GM12874 (cell line): ENCODE data around the gene CAND2.

Source experiments
- TF ChIP-seq, protein P1 (sequence below): IDR thresholded peaks from 2 replicates; pipeline ENCODE4 v1.5.1; 2011; ENCODE audit warnings: low read depth, mild to moderate bottlenecking, control low read depth, low read length, moderate library complexity; ENCODE audit not compliant: insufficient read depth

Gene CAND2

GRCh38 chr3:12875857-12876836 is 79.7 kb downstream of the CAND2 start:
- TF ChIP-seq, protein P1, sequence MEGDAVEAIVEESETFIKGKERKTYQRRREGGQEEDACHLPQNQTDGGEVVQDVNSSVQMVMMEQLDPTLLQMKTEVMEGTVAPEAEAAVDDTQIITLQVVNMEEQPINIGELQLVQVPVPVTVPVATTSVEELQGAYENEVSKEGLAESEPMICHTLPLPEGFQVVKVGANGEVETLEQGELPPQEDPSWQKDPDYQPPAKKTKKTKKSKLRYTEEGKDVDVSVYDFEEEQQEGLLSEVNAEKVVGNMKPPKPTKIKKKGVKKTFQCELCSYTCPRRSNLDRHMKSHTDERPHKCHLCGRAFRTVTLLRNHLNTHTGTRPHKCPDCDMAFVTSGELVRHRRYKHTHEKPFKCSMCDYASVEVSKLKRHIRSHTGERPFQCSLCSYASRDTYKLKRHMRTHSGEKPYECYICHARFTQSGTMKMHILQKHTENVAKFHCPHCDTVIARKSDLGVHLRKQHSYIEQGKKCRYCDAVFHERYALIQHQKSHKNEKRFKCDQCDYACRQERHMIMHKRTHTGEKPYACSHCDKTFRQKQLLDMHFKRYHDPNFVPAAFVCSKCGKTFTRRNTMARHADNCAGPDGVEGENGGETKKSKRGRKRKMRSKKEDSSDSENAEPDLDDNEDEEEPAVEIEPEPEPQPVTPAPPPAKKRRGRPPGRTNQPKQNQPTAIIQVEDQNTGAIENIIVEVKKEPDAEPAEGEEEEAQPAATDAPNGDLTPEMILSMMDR: peak; percentile 39; the same call in 1 of the 2 replicates

- TF ChIP-seq, protein P1: no peak
These were observed 80.6 kb downstream of the CAND2 start for GRCh38 chr3:12877040-12877439.

DNA sequence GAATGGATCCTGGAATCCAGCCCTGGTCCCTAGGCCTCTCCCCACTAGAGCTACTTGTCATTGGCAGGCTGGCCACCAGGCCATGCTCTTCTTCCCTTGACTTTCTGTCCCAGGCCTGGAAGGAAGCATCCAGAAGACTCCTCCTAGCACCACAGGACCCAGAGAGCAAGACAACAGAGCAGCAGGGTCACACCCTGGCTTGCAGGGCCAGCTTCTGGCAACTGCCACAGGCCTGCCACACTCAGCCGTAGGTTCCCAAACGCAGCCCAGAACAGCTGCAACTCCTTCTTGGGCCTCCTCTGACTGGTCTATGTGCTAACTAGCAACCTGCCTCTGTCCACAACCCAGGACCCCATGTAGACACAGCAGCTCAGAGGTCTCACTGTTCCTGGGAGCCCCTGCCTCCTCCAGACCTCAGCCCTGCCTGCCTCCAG is 81.7 kb downstream of the CAND2 start:
- TF ChIP-seq, protein P1: no peak

GRCh38 chr3:12879191-12879815 is 82.8 kb downstream of the CAND2 start:
- TF ChIP-seq, protein P1: no peak

DNA sequence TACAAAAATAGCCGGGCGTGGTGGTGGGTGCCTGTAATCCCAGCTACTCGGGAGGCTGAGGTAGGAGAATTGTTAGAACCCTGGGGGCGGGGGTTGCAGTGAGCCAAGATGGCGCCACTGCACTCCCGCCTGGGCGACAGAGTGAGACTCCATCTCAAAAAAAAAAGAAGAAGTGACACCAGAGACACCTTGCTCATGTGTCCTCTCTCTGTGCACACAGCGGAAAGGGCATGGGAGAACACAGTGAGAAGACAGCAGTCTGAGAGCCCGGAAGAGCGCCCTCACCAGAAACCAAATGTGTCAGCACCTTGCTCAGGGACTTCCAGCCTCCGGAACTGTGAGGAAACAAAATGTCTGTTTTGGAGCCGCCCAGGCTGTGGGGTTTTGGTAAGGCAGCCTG is 85.4 kb downstream of the CAND2 start:
- TF ChIP-seq, protein P1: peak; percentile 17; the same call in 1 of the 2 replicates

DNA sequence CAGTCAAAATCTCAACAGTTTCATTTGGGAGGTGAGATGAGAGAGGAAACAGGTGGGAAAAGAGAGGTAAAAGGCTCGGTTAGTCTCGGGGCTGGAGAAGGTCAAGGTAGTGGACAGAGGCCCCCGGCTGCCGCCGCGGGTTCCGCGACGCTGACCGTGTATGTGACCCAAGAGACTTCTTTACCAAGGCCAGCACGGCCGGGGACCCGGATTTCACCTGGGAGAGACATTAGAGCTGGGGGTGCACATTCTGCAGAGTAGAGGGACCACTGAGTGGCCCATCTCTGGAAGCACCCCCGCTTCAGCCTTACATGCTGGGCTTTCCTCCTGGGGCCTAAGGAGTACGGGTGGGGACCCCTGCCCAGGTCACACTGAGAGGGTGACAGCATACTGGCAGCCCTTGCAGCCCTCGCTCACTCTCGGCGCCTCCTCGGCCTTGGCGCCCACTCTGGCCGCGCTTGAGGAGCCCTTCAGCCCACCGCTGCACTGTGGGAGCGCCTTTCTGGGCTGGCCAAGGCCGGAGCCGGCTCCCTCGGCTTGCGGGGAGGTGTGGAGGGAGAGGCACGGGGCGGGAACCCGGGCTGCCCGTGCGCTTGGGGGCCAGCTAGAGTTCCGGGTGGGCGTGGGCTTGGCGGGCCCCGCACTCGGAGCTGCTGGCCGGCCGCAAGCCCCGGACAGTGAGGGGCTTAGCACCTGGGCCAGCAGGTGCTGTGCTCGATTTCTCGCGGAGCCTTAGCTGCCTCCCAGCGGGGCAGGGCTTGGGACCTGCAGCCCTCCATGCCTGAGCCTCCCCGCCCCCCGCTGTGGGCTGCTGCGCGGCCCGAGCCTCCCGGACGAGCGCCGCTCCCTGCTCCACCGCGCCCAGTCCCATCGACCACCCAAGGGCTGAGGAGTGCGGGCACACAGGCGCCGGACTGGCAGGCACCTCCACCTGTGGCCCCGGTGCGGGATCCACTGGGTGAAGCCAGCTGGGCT is 86.1 kb downstream of the CAND2 start:
- TF ChIP-seq, protein P1: no peak
